RWPE2 (cell line): ENCODE data around the gene PMM2.
"Not testable (repeated sequence)": the region's sequence is repeated elsewhere in the genome, so short reads cannot be mapped to it uniquely, and the experiment has no call there.

Experiments used
- ATAC-seq: fragments of 200-7000 bp; cut with Tn5 transposase; 3 replicates; pipeline ENCODE4 v1.9.1; 2021; ENCODE audit warnings: low read depth
- DNase-seq: peaks from one replicate; pipeline ENCODE4 v3.0.0-alpha.2; 2020; ENCODE audit warnings: low spot score
- H3K27ac ChIP-seq: fragments of 450-650 bp; 2 replicates; pipeline ENCODE4 v1.5.1; 2017; ENCODE audit warnings: mild to moderate bottlenecking; ENCODE audit not compliant: poor library complexity, severe bottlenecking
- H3K27me3 ChIP-seq: fragments of 250-450 bp; sonication (Bioruptor Pico); 2 replicates; pipeline ENCODE4 v1.5.1; 2021; ENCODE audit warnings: mild to moderate bottlenecking, moderate library complexity; ENCODE audit not compliant: insufficient read depth, poor library complexity, severe bottlenecking
- H3K36me3 ChIP-seq: fragments of 250-450 bp; sonication (Bioruptor Pico); 2 replicates; pipeline ENCODE4 v1.5.1; 2020; ENCODE audit warnings: low read depth, mild to moderate bottlenecking, moderate library complexity
- H3K4me1 ChIP-seq: fragments of 250-450 bp; sonication (Bioruptor Pico); 2 replicates; pipeline ENCODE4 v1.5.1; 2021; ENCODE audit warnings: mild to moderate bottlenecking, moderate library complexity; ENCODE audit not compliant: insufficient read depth, poor library complexity, severe bottlenecking
- H3K4me3 ChIP-seq: fragments of 250-450 bp; sonication (Bioruptor Pico); 2 replicates; pipeline ENCODE4 v1.5.1; 2021; ENCODE audit warnings: mild to moderate bottlenecking, moderate library complexity; ENCODE audit not compliant: severe bottlenecking
- H3K9me3 ChIP-seq: fragments of 250-450 bp; sonication (Bioruptor Pico); 2 replicates; pipeline ENCODE4 v1.5.1; 2021; ENCODE audit warnings: mild to moderate bottlenecking, moderate library complexity; ENCODE audit not compliant: severe bottlenecking
- CTCF ChIP-seq: fragments of 450-650 bp; IDR thresholded peaks from one replicate; pipeline ENCODE4 v1.5.1; 2017; ENCODE audit warnings: mild to moderate bottlenecking, moderate library complexity; ENCODE audit not compliant: poor library complexity, severe bottlenecking

PMM2 gene

GRCh38 chr16:8873866-8874195 is 76.2 kb downstream of the PMM2 start:
- not testable (repeated sequence) for H3K9me3 ChIP-seq, DNase-seq, ATAC-seq, H3K27me3 ChIP-seq, H3K4me3 ChIP-seq, H3K36me3 ChIP-seq
- TF ChIP-seq CTCF, result peak; percentile 15
- Histone ChIP-seq H3K27ac (peak overlapping the region; percentile 6), H3K4me1 (peaks cover 21% of the 10 kb centered on the region)

DNA sequence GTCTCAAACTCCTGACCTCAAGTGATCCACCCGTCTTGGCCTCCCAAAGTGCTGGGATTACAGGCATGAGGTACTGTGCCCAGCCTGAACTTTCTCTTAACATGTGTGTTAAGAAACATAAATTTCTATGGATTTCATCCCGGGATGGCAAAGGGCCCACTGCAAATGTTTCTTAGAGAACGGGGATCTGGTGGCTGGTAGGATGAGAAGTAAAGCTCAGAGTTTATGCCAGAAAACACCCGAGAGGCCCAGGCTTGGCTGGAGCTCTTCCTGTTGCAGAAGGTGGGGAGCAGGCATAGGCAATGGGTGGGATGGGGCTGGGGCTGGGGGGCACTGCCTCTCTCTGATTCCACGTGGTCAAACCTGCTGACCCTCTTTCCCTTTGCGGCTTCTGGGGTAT is 76.7 kb downstream of the PMM2 start:
- DNase-seq (no peak), ATAC-seq (no peak)
- Histone ChIP-seq H3K36me3 (no peaks in the 10 kb centered on the region), H3K27me3 (no peaks in the 10 kb centered on the region), H3K4me1 (peaks cover 24% of the 10 kb centered on the region), H3K9me3 (no peaks in the 10 kb centered on the region), H3K27ac (peak overlapping the region; percentile 6), H3K4me3 (no peak overlapping the region)
- no peak for TF ChIP-seq CTCF

- not testable (repeated sequence) for ATAC-seq, DNase-seq
- peaks cover 24% of the 10 kb centered on the region for H3K4me1 ChIP-seq
Measured at GRCh38 chr16:8875317-8875716, 77.7 kb downstream of the PMM2 start.

GRCh38 chr16:8877894-8878522 is 80.4 kb downstream of the PMM2 start:
- DNase-seq (no peak), ATAC-seq (peak; percentile 74)
- Histone ChIP-seq H3K4me1 (peaks cover 13% of the 10 kb centered on the region), H3K36me3 (no peaks in the 10 kb centered on the region), H3K27me3 (no peaks in the 10 kb centered on the region), H3K4me3 (no peak overlapping the region), H3K27ac (peak overlapping the region; percentile 92), H3K9me3 (no peaks in the 10 kb centered on the region)
- no peak for TF ChIP-seq CTCF

More at GRCh38 chr16:8875317-8875716, 77.7 kb downstream of the PMM2 start:
- H3K9me3 ChIP-seq, H3K36me3 ChIP-seq, H3K4me3 ChIP-seq, H3K27me3 ChIP-seq: not testable (repeated sequence)
- H3K27ac ChIP-seq, result peak overlapping the region; percentile 5

- no peaks in the 10 kb centered on the region for H3K9me3 ChIP-seq
- no peaks in the 10 kb centered on the region for H3K36me3 ChIP-seq
- no peak for TF ChIP-seq CTCF
- ATAC-seq (peak; percentile 86), DNase-seq (no peak)
- peaks cover 13% of the 10 kb centered on the region for H3K4me1 ChIP-seq
- H3K27ac ChIP-seq, result peak overlapping the region; percentile 92
- H3K27me3 ChIP-seq, result no peaks in the 10 kb centered on the region
- H3K4me3 ChIP-seq, result no peak overlapping the region
Measured at GRCh38 chr16:8878523-8878911, 80.9 kb downstream of the PMM2 start.
